GM18909 (cell line): ENCODE results near the gene HAUS3.

ENCODE experiments used
- ATAC-seq: cut with Tn5 transposase; IDR thresholded peaks from one replicate; pipeline ENCODE4 v1.9.1; 2021; ENCODE audit warnings: mild to moderate bottlenecking; ENCODE audit not compliant: unreplicated experiment, poor library complexity

The HAUS3 gene

DNA sequence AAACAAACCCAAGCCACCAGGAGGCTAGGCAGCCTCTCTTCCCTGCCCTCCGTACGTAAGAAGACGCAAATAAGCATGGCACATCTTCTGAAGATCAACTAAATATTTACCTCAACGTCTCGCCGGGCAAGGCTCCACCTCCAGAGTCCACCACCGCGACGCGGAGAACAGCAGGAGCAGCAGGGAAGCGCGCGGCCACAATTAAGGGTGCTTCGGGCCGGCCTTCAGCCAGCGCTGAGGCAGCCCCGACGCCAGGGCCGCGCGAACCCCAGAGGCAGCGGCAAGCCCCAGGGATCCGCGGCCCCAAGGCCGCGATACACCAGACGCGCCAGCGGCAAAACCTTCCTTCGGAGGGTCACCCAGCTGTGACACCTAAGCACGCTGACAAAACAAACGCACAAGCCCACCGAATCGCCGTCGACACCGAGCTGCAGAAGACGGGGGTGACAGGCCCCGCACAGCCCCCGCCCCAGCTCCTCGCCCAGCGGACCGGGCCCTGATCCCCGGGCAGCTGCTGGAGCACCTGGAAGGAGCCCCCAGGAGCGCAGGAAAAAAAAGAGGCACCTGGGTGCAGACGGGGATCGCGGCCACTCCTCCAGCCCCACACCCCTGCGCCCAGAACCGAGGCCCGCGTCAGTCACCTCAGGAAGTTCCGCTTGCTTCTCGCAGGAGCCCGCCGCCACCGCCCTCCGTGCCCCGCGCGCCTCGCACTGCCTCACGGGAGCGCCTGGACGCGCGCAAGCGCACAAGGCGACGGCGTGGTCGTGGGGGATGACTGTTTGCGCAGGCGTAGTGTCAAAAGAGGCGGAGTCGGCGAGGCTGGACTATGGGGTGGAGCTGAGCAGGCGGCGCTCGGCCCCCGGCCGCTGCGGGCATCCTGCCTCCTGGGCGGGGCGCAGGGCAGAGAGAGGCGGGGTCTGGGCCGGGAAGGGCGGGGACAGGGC, at the start of gene HAUS3, which contains the start of gene POLN:
HAUS3 (minus strand) TSS at position 712 of the 944 bp plus-strand sequence. CDS start 1,175 bp downstream, outside the sequence.
POLN (minus strand) TSS at position 712 of the 944 bp plus-strand sequence. CDS start 12,890 bp downstream, outside the sequence.
- ATAC-seq = peak; percentile 86

DNA sequence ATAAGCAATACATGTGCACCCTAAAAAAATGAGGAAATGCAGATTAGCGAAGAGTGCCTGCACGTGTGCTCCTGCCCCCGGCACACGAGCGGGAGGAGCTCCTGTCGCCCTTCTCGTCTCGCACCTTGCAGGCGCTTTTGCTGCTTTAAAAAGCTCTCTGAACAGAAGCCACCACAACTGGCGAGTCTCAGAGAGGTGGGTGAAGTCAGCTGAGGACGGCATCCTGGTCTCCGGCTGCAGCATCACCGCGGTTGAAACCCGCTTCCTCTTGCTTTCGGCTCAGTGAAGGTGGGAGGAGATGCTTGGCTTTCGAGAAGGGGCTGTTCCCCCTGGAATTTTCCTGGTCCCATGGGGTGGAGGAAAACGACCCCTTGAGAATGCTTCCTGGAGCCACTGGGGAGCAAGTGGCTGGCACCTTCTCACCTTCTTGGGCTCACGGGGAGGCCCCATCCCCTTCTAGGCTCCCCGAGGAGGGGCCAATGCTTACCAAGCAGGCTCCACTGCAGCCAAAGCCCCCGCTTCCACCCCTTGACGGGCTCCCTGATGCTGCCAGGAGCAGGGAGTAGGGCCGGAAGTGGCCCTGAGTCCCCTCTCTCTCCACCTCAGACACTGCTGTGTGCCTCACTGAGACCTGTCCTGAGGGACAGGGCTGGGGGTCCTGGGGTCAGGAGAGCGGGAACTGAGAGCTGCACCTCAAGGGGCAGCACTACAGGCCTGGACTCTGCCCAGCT, 49.2 kb upstream of the HAUS3 start:
- ATAC-seq = no peak

DNA sequence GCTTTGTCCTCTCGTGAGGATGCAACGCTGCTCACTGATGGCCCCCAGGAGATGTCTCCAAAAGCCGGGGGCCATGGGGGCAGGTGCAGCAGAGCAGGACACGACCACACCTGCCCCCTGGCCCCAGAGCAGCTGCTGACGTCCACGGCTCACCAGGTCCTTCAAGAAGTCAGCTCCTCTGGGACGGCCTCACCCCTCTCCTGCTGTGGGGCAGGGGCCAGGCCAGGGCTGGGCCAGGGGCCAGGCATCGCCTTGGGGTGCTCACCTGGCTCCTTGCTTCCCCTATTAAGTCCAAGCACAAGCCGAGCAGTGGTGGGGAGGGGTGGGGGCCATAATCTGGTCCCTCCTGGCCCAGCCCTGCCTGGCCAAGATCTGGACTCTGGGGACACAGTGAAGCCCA, 48.6 kb upstream of the HAUS3 start:
- no peak for ATAC-seq

GRCh38 chr4:2289955-2290333, 48.0 kb upstream of the HAUS3 start:
- no peak for ATAC-seq

DNA sequence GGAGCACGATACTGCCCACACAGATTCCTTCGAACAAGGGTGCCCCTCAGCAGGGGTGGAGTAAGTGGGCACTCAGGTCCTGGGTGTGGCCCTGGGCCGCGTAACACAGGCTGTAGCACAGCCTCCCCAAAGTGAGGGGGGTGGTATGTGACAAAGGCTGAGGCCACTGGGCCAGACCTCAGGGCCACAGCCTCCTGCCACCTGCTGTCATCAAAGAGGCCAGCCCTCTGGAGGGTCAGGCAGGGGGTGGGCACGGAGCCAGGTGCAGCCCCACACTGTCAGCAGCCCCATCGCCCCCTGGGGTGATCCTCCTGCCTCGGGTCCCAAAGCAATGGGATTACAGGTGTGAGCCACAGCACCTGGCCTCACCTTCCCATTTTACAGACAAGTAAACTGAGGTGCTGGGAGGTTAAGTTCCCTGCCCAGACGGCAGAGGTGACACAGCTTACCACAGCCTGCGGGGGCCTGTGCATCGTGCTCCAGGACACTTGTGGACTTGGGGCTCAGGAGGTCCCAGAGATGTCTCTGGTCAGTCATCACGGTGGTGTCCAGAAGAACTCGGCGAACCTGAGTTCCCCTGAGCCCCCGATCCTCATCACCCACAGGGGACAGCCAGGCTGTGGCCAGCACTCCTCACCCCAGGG, 47.5 kb upstream of the HAUS3 start:
- ATAC-seq = no peak

- ATAC-seq = no peak
Observed at GRCh38 chr4:2288051-2288541, 46.2 kb upstream of the HAUS3 start.

GRCh38 chr4:2287594-2287915, 45.6 kb upstream of the HAUS3 start:
- no peak for ATAC-seq

DNA sequence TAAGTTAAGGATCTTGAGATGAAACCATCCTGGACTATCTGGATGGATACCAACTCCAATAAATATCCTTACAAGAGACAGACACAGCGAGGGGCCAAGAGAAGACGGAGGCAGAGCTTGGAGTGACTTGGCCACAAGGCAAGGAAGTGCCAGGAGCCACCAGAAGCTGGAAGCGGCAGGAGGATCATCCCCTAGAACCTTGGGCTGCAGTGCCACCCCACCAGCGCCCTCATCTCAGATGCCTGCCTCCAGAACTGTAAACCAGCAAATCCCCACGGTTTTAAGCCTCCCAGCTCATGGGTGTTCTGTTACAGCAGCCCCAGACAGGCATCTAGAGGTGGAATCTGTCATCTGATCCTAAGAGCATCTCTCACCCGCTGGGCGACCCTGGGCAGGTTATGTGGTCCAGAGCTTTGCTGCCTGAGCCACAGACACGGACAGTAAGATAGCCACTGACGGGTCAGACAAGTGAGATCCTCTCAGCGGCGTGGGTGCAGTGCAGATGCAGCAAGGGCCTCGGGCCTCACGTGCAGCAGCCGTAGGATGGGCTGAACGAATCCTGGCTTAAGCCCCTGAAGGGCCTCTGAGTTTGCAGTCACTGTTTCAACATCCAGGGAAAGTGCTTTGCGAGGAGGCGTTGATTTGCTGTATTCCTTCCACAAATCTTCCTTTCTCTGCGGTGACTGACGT, 45.1 kb upstream of the HAUS3 start:
- ATAC-seq = no peak

DNA sequence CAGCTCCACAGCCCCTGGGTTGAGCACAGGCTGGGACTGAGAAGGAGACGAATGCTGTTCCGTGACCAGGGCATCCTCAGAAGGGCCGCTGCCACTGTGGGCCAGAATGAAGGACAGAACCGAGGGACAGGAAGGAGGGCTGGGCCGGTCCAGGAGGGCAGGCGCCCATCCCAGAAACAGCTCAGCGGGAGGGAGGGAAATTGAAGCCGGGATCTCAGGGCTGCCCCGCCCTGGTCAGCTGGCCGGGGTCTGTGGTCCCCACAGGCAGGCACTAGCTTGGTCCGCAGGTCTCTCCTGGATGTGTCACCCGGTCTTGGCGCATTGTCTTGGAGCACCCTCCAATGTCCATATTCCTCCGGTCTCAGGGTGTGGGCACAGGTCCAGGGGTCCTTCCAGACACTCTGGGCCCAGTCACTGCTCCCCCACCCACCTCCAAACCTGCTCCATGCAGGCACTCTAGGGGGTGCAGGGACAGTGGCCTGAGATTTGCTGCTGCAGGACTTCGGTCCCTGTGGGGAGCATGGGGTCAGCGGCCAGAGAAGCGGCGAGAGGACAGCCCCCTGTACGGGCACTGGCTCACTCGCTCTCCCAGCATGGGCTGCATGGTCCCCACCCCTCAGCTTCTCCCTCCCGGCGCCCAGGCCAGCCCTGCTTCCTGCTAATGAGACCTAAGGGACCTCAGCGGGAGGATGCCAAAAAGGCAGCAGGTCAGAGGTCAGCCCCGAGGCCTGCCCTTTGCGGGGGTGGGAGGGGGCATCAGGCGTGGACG, 43.9 kb upstream of the HAUS3 start:
- no peak for ATAC-seq

GRCh38 chr4:2284934-2285612, 43.2 kb upstream of the HAUS3 start:
- ATAC-seq = no peak

DNA sequence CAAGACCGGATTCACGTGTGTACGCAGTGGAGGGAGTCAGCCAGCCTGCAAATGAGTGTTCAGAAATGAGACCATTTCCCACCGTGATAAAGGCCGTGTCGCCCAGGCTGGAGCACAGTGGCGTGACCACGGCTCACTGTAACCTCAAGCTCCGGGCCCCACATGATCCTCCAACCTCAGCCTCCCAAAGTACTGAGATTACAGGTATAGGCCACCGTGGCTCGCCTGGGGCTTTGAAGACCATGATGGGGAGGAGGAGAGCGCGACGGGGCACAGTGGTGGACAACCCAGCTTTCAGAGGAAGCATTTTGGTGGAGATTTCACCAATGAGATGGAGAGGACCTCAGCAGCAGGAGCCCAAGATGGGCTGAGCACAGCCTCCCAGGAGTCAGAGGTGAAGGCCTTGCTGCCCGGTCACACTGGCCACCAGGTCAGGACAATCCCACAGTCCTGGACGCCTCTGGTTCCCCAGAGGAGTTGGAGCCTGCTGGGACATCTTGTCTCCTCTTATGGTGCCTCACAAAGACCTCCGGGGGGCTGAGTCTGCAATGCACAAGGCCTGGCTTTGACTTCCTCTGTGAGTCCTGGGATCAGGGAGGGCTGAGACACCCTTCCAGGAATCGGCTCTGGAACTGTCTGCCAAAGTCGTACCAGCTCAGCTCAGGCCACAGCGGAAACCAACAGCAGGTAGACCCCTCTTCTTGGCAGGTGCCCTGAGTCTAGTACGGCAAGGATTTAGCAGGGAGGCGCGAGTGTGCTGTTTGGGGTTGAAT, 42.4 kb upstream of the HAUS3 start:
- ATAC-seq = no peak

- no peak for ATAC-seq
Observed at GRCh38 chr4:2283199-2283711, 41.3 kb upstream of the HAUS3 start.

DNA sequence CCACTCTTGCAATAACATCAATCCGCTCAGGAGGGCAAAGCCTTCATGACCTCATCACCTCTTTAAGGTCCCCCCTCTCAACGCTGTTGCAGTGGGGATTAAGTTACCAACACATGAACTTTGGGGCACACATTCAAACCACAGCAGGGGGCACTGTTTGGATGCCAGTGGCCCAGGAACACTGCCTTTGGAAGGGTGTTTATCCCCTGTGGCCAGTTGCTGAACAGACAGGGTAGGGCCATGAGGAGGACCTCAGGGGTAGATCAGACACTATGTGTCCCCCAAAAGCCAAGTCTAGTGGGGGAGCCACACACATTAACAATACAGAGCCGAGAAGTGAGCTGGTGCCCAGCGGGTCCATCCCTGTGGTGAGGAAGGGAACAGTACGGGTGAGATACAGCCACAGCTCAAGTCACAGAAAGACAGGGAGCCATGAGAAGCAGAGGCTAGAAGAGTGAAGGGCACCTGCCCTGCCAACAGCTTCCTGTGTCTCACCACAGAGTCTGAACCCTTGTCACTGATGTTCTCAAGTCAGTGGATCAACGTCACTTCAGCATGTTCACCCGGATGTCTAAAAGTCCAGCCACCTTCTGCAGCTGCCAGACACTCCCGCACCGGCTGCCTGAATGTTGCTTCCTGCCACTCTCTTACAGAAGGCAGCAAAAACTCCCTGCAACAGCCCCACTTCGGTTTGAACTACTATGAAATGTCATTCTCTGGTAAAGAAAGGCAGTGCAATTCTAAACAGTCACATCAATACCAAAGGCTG, 39.8 kb upstream of the HAUS3 start:
- peak; percentile 81 for ATAC-seq

- no peak for ATAC-seq
Observed at GRCh38 chr4:2280531-2281300, 38.8 kb upstream of the HAUS3 start.

DNA sequence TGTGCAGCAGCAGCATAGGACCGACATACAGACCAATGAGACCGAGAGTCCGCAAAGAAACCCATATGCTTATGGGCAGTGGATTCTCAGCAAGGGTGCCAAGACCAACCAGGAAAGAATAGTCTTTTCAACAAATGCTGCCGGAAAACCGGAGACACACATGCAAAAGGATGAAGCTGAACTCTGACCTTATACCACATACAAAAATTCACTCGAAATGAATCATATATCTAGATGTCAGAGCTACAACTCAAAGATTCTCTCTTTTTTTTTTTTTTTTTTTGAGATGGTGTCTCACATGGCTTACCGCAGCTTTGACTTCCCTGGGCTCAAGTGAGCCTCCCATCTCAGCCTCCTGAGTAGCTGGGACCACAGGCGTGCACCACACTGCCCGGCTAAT, 36.0 kb upstream of the HAUS3 start:
- ATAC-seq = no peak

DNA sequence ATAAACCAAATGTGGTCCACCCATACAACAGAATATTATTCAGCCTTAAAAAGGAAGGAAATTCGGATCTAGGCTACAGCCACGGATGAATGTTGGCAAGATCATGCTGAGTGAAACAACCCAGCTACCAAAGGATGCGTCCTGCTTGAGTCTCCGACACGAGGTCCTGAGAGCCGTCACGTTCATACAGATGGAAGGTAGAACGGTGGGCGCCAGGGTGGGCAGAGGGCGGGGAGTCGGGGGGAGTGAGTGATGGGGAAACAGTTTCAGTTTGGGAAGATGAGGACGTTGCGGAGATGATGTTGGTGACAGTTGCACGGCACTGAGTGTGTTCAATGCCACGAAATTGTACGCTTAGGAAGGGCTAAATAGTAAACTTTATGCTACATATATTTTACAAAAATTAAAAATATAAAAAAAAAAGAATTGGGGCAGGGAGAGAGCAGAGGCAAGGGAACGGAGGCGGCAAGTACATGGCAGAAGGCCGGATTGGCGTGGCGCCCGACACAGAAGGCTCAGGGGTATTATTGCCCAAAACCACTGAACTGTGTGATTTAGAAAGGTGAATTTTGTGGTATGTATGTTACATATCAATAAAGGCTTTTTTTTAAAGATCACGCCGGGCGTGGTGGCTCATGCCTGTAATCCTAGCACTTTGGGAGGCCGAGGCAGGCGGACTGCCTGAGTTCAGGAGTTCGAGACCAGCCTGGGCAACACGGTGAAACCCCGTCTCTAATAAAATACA, 34.8 kb upstream of the HAUS3 start:
- ATAC-seq = no peak
